Muscle of back (tissue), 11 donors: Measurements from ENCODE around the gene COL24A1. TPM values are rescaled to one million over a fixed set of nuclear protein-coding genes. Genes with fewer than 3 reads are reported as not detected.
"Not testable (repeated sequence)": the region's sequence is repeated elsewhere in the genome, so short reads cannot be mapped to it uniquely, and the experiment has no call there.

ENCODE experiments used
- DNase-seq, 3 donors: peaks; one replicate each; pipeline versions ENCODE4 v3.0.0 to v3.0.0-alpha.2; 2013
- polyA plus RNA-seq, 10 donors: library from polyadenylated mRNA; unstranded; fragments of 120-200 nt; gene quantifications; one replicate each; pipeline ENCODE4 v1.2.1, GENCODE V29; 2013; ENCODE audit not compliant: insufficient read length in 10 of 10

Gene COL24A1
- polyA plus RNA-seq, 10 donors: 3.5 to 14.1 (median 5.5) TPM

- DNase-seq: no peak
These were observed 2.7 kb downstream of the COL24A1 start for GRCh38 chr1:86153836-86154235.

- DNase-seq: no peak
These were observed 3.7 kb downstream of the COL24A1 start for GRCh38 chr1:86152887-86153286.

- peak in 1 of 3 donors; percentile 52 for DNase-seq
These were observed 5.1 kb downstream of the COL24A1 start for GRCh38 chr1:86151427-86151826.

GRCh38 chr1:86150553-86151055 lies 6.0 kb downstream of the COL24A1 start:
- no peak for DNase-seq

GRCh38 chr1:86149591-86149990 lies 7.0 kb downstream of the COL24A1 start:
- DNase-seq: no peak

- DNase-seq: no peak
These were observed 8.8 kb downstream of the COL24A1 start for GRCh38 chr1:86147755-86148154.

- DNase-seq: no peak
These were observed 10.0 kb downstream of the COL24A1 start for GRCh38 chr1:86146566-86146965.

GRCh38 chr1:86140281-86140880 lies 16.2 kb downstream of the COL24A1 start:
- no peak for DNase-seq

- DNase-seq: no peak
These were observed 17.8 kb downstream of the COL24A1 start for GRCh38 chr1:86138746-86139145.

- peak in 1 of 3 donors; percentile 83 for DNase-seq
These were observed 19.1 kb downstream of the COL24A1 start for GRCh38 chr1:86137436-86137835.

GRCh38 chr1:86119214-86119764 lies 37.3 kb downstream of the COL24A1 start:
- DNase-seq: no peak

- peak; percentile 37 to 88 (median 55) for DNase-seq
These were observed 41.7 kb downstream of the COL24A1 start for GRCh38 chr1:86114816-86115400.

GRCh38 chr1:86114236-86114635 lies 42.3 kb downstream of the COL24A1 start:
- peak in 2 of 3 donors; percentile 20 to 62 for DNase-seq

GRCh38 chr1:86111590-86111989 lies 45.0 kb downstream of the COL24A1 start:
- DNase-seq: not testable (repeated sequence)

GRCh38 chr1:86110451-86111129 lies 46.0 kb downstream of the COL24A1 start:
- no peak for DNase-seq

GRCh38 chr1:86105533-86105866 lies 51.1 kb downstream of the COL24A1 start:
- no peak for DNase-seq

GRCh38 chr1:86104606-86105532 lies 51.7 kb downstream of the COL24A1 start:
- DNase-seq: no peak

GRCh38 chr1:86101616-86102015 lies 55.0 kb downstream of the COL24A1 start:
- no peak for DNase-seq

- no peak for DNase-seq
These were observed 56.2 kb downstream of the COL24A1 start for GRCh38 chr1:86100401-86100800.

- no peak for DNase-seq
These were observed 66.8 kb downstream of the COL24A1 start for GRCh38 chr1:86089765-86090164.

GRCh38 chr1:86085741-86086409 lies 70.7 kb downstream of the COL24A1 start:
- no peak for DNase-seq
